Brain microvascular endothelial cell (primary cell): Measurements from ENCODE around the gene R3HDM2.
A peak's percentile ranks its signal among the peaks of the same experiment; 100 is the strongest.

Experiments used
- DNase-seq: peaks from one replicate; pipeline ENCODE4 v3.0.0-alpha.2; 2020
- H3K27ac ChIP-seq: fragments of 250-450 bp; sonication (Bioruptor Pico); 2 replicates; pipeline ENCODE4 v1.5.1; 2020; ENCODE audit warnings: mild to moderate bottlenecking, moderate library complexity
- H3K27me3 ChIP-seq: fragments of 250-450 bp; sonication (Bioruptor Pico); replicated peaks from 2 replicates; pipeline ENCODE4 v1.5.1; 2020; ENCODE audit warnings: mild to moderate bottlenecking
- H3K36me3 ChIP-seq: fragments of 250-450 bp; sonication (Bioruptor Pico); replicated peaks from 2 replicates; pipeline ENCODE4 v1.5.1; 2020; ENCODE audit warnings: mild to moderate bottlenecking
- H3K4me3 ChIP-seq: 2 replicates; pipeline ENCODE4 v1.5.1; 2011; ENCODE audit warnings: low read depth, mild to moderate bottlenecking, control low read depth, low read length, moderate library complexity
- CTCF ChIP-seq: IDR thresholded peaks from 2 replicates; pipeline ENCODE4 v1.5.1; 2011; ENCODE audit warnings: low read depth, mild to moderate bottlenecking, moderate library complexity, low read length, control low read depth, inconsistent platforms; ENCODE audit errors: missing control alignments
- in situ Hi-C: cut with HindIII; loops from 2 replicates; pipeline ENCODE4 v1.10.0; 2017; ENCODE audit warnings: low sequenced_read_pairs, low pct_ligation_motif_present

The R3HDM2 gene

DNA sequence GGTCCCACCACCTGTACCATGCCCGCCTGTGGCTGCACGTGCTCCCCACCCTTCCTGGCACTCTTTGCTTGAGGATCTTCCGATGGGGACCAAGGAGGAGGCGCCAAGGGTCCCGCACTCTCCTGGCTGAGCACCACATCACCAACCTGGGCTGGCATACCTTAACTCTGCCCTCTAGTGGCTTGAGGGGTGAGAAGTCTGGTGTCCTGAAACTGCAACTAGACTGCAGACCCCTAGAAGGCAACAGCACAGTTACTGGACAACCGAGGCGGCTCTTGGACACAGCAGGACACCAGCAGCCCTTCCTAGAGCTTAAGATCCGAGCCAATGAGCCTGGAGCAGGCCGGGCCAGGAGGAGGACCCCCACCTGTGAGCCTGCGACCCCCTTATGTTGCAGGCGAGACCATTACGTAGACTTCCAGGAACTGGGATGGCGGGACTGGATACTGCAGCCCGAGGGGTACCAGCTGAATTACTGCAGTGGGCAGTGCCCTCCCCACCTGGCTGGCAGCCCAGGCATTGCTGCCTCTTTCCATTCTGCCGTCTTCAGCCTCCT, 25.4 kb upstream of the R3HDM2 start:
- peak; percentile 83 for TF ChIP-seq CTCF
- in situ Hi-C loops = no loop called here
- H3K36me3 ChIP-seq = no peaks in the 10 kb centered on the region
- H3K4me3 ChIP-seq = no peak overlapping the region
- no peak for DNase-seq
- H3K27ac ChIP-seq = no peak overlapping the region
- no peaks in the 10 kb centered on the region for H3K27me3 ChIP-seq

GRCh38 chr12:57455374-57456144, 24.7 kb upstream of the R3HDM2 start:
- no peaks in the 10 kb centered on the region for H3K27me3 ChIP-seq
- no peak overlapping the region for H3K27ac ChIP-seq
- no peak for TF ChIP-seq CTCF
- no peaks in the 10 kb centered on the region for H3K36me3 ChIP-seq
- no peak for DNase-seq
- H3K4me3 ChIP-seq = no peak overlapping the region
- in situ Hi-C loops = no loop called here

DNA sequence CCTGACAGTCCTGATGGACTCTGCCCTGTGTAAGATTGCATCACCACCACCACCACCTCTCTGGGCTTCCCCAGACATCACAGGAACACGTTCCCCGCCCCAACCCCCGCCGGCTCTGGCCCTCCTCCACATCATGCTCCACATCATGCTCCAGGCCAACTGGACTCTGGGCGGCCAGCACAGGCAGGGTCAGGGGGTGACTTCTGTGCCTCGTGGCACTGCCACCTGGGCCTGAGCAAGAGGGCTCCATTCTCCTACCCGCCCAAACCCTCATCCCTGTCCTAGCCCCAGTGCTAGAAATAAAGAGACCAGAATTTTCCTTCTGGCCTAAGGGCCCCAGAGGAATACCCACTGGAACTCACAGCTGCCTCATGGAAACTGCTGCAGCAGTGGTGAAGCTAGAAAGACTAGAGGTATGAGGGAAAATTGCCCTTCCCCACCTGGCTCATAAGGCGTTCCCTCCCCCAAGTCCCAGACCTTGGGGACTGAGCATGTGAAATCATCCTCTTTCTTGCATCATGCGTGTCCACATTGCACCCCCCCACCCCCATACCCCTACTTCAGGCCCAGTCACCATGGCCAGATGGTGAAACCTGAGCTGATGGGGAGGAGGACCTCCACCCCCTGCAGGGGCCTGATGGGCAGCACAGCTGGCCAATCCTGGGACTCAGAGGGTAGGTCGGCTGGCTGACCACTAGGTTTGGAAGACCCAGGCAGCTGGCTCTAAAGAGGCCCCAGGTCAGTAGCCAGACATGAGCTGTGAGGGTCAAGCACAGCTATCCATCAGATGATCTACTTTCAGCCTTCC, 23.9 kb upstream of the R3HDM2 start, which contains the start of gene INHBE:
Gene INHBE (plus strand): TSS at position 742 of the 808 bp plus-strand sequence. CDS start 230 bp downstream, outside the sequence.
- TF ChIP-seq CTCF = no peak
- in situ Hi-C loops = loop anchor here (5.0 kb wide), 1 partner anchor 142 kb away; no protein-coding TSS in a partner anchor
- Histone ChIP-seq H3K4me3 (no peak within 1 kb of the TSS), H3K27ac (no peak within 1 kb of the TSS), H3K27me3 (no peaks in the 10 kb centered on the region), H3K36me3 (no peaks in the 10 kb centered on the region)
- DNase-seq = no peak

- Histone ChIP-seq H3K27ac (no peak overlapping the region), H3K27me3 (no peaks in the 10 kb centered on the region), H3K36me3 (no peaks in the 10 kb centered on the region), H3K4me3 (no peak overlapping the region)
- in situ Hi-C loops = loop anchor here (5.0 kb wide), 1 partner anchor 142 kb away; no protein-coding TSS in a partner anchor
- TF ChIP-seq CTCF = no peak
- no peak for DNase-seq
These were observed 23.3 kb upstream of the R3HDM2 start for GRCh38 chr12:57454213-57454565.

- TF ChIP-seq CTCF = peak; percentile 98
- Histone ChIP-seq H3K27ac (peak overlapping the region; percentile 49), H3K27me3 (no peaks in the 10 kb centered on the region), H3K36me3 (no peaks in the 10 kb centered on the region), H3K4me3 (no peak overlapping the region)
- in situ Hi-C loops = loop anchor here (5.0 kb wide), 1 partner anchor 141 kb away; no protein-coding TSS in a partner anchor
- peak; percentile 81 for DNase-seq
These were observed 22.2 kb upstream of the R3HDM2 start for GRCh38 chr12:57452937-57453509.
